GM19193 (cell line): ENCODE results near the gene NAPEPLD.

ENCODE experiments used
- POLR2A ChIP-seq: IDR thresholded peaks from 4 replicates; pipeline ENCODE4 v1.6.1; 2011; ENCODE audit not compliant: insufficient read depth, insufficient read length; ENCODE audit errors: extremely low read depth

Gene NAPEPLD

GRCh38 chr7:103094102-103094501 is 54.8 kb downstream of the NAPEPLD start:
- TF ChIP-seq POLR2A = no peak

GRCh38 chr7:103093429-103093828 is 55.5 kb downstream of the NAPEPLD start:
- no peak for TF ChIP-seq POLR2A

GRCh38 chr7:103083210-103083609 is 65.7 kb downstream of the NAPEPLD start:
- no peak for TF ChIP-seq POLR2A

- TF ChIP-seq POLR2A = no peak
These were observed 66.4 kb downstream of the NAPEPLD start for GRCh38 chr7:103082497-103082896.

- TF ChIP-seq POLR2A = no peak
These were observed 68.0 kb downstream of the NAPEPLD start for GRCh38 chr7:103080923-103081322.

GRCh38 chr7:103079836-103080235 is 69.1 kb downstream of the NAPEPLD start:
- no peak for TF ChIP-seq POLR2A

GRCh38 chr7:103077318-103077717 is 71.6 kb downstream of the NAPEPLD start:
- no peak for TF ChIP-seq POLR2A

- TF ChIP-seq POLR2A = no peak
These were observed 72.1 kb downstream of the NAPEPLD start for GRCh38 chr7:103076764-103077163.

GRCh38 chr7:103075337-103075918 is 73.5 kb downstream of the NAPEPLD start:
- no peak for TF ChIP-seq POLR2A

- TF ChIP-seq POLR2A = peak; percentile 79
These were observed 74.2 kb downstream of the NAPEPLD start, which contains the start of the genes ARMC10 and FBXL13 for GRCh38 chr7:103074519-103075336. TSS of gene ARMC10 (plus strand) at chr7:103075140. CDS start at chr7:103075273, 133 bp downstream. TSS of gene FBXL13 (minus strand) at chr7:103074796.

GRCh38 chr7:103073989-103074518 is 74.8 kb downstream of the NAPEPLD start:
- TF ChIP-seq POLR2A = no peak

- no peak for TF ChIP-seq POLR2A
These were observed 77.9 kb downstream of the NAPEPLD start for GRCh38 chr7:103071000-103071399.

- no peak for TF ChIP-seq POLR2A
These were observed 80.2 kb downstream of the NAPEPLD start for GRCh38 chr7:103068414-103069403.

- no peak for TF ChIP-seq POLR2A
These were observed 83.2 kb downstream of the NAPEPLD start for GRCh38 chr7:103065667-103066066.

- TF ChIP-seq POLR2A = no peak
These were observed 85.0 kb downstream of the NAPEPLD start for GRCh38 chr7:103063895-103064294.
